Stimulated activated CD4-positive, alpha-beta T cell treated with anti-CD3 and anti-CD28 coated beads, Interleukin-15, amount 100 ng/mL, for 48 hours (primary cell): ENCODE data around the gene PGA5.

Experiments used
- DNase-seq, 2 donors: peaks; one replicate each; pipeline ENCODE4 v3.0.0-alpha.2; 2020; ENCODE audit warnings: low read depth in 2 of 2

The PGA5 gene

GRCh38 chr11:61266602-61267001, 25.6 kb downstream of the PGA5 start:
- no peak for DNase-seq

DNA sequence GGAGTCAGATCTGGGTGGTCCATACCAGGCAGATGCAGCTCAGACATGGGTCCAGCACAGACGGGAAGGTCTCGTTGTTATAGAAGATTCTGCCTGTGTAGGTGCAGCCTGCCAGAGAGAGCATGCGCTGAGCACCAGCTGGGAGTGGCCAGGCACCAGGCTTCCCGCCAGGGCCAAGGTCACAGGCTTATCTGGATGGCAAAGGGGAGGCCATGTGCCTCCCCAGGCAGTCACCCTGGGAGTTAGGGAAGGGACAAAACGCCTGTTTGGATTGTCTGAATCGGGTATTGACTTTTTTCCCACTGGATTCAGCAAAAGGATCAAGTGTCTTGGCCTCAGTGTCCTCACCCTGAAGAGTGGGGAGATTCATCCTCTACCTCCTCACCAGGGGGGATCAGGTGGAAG, 26.5 kb downstream of the PGA5 start:
- no peak for DNase-seq

DNA sequence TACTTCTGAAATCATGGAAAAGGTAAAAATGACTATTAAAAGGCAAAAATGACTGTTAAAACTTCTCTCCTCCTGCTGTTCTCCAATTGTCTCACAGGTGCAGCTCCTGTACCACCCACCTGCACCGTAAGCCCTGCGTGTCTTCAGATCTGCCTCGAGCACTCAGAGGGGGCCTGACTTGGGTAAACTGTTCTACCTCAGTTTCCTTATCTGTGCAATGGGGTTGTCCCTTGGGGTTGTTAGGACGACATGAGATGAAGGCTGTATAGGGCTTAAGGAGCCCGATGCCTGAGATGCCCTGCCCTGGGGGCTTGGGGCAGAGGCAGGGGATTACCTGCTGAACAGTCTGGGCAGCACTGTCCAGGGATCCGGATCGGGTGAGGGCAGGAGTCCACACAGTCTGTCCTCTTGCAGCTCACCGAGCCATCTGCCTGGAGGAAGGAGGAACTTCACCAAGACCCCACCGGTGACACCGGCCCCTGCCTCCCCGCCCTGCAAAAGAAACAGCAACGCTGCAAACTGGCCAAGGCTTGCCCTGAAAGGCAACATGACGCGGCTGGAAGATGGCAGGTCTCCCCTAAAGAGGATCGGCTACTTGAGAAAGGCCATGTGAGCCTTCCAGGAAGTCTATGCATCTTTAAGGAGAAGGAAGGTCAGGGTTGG, 27.7 kb downstream of the PGA5 start:
- DNase-seq, result no peak

- no peak for DNase-seq
Measured at GRCh38 chr11:61270354-61271076, 29.5 kb downstream of the PGA5 start.

DNA sequence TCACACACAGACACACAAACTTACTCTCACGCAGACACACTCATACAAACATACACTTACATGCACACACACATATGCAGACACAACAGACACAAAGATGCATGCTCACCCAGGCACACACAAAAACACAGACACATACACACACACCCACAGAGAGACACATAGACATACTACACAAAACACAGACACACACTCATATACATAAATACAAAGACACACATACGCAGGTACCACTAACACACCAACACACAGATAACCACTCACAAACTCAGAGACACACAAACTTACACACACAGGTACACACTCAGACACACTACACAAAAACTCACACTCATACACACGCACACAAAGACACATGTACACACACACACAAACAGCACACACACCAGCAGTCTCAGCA, 31.8 kb downstream of the PGA5 start:
- DNase-seq, result no peak

- no peak for DNase-seq
Measured at GRCh38 chr11:61273178-61274078, 32.5 kb downstream of the PGA5 start.

DNA sequence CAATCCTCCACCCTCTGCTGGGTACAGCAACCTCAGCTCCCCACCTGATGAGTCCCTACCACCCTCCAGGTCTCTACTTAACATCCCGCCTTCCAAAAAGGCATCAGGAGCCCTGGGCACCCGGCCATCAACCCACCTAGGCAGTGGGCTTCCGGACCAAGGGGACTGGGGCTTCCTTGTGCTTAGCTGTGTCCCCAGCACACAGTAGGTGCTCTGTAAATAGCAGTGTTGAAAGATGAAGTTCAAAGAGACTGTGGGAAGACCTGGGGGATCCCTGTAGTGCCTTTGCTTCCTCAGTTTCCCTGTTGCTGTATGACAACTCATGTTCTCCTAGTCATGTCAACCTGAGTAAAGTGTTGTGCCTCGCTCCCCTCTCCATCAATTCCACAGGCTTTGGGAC, 33.1 kb downstream of the PGA5 start:
- no peak for DNase-seq

DNA sequence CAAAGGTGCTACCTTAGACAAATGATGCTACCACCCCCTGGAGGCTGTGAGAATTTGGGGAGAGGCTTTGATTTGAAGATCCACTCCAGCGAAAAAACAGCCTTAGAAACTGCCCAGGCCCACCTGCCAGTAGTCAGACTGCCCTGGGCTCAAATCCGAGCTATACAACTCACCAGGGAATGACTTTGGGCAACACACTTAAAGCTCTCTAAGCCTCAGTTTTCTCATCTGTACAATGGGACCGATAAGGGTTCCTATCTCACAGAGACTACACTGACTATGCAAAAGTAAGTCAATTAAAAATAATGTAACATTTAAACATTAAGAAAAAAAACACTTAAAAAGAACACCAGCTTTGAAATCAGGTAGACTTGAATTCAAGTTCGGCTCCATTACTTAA, 34.2 kb downstream of the PGA5 start:
- no peak for DNase-seq

GRCh38 chr11:61277186-61278000, 36.4 kb downstream of the PGA5 start:
- no peak for DNase-seq

DNA sequence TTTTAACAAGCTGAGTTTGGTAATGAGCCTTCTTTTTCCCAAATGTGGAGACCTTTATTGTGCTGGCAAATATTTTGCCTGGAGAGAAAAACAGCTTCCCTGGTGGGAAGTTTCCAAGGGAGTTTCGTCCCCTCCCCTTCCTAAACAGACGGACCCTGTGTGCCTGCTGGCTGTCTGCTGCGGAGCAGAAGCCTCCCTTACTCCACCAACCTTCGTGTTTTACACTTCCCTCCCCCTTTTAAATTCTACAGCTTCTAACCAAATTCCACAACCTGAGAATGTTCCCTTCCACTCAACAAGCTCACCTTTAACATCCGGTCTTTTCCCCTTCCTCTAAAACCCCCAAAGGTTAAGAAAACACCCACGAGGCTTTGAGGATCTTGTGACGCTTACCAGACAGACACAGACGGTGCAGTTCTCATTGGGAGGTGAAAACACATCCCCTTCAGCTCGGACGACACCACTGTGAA, 37.1 kb downstream of the PGA5 start:
- DNase-seq, result no peak

DNA sequence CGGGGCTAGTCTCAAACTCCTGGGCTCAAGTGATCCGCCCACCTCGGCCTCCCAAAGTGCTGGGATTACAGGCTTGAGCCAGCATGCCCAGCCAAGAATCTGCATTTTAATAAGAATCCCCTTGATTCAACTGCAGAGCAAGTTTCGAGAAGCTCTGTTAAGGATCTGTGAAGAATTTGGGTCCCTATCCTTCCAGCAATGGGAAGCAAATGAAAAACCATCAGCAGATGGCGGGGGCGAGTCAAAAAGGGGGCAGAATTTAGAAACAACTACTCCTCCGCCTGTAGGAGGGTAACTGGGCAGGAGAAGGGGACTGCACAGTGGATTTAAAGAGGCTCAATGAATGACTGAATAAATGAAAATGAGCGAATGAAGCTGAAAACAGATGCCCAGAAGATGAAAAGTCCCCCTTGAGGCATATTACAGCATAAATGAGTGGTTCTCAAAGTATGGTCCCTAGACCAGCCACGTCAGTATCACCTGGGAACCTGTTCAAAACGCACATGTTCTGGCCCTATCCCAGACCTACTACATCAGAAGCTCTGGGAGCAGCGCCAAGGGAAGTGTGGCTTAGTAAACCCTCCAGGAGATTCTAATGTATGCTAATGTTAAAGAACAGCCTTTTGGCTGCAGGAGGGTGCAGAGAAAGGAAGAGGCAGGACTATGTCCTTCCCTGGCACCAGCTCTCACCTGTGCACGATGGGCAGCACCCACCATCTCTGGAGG, 39.1 kb downstream of the PGA5 start:
- no peak for DNase-seq

GRCh38 chr11:61280883-61281580, 40.1 kb downstream of the PGA5 start:
- no peak for DNase-seq

GRCh38 chr11:61281581-61282250, 40.7 kb downstream of the PGA5 start:
- DNase-seq, result peak in 1 of 2 donors; percentile 25

GRCh38 chr11:61283613-61284012, 42.6 kb downstream of the PGA5 start:
- DNase-seq, result no peak

- no peak for DNase-seq
Measured at GRCh38 chr11:61287338-61287977, 46.5 kb downstream of the PGA5 start.

DNA sequence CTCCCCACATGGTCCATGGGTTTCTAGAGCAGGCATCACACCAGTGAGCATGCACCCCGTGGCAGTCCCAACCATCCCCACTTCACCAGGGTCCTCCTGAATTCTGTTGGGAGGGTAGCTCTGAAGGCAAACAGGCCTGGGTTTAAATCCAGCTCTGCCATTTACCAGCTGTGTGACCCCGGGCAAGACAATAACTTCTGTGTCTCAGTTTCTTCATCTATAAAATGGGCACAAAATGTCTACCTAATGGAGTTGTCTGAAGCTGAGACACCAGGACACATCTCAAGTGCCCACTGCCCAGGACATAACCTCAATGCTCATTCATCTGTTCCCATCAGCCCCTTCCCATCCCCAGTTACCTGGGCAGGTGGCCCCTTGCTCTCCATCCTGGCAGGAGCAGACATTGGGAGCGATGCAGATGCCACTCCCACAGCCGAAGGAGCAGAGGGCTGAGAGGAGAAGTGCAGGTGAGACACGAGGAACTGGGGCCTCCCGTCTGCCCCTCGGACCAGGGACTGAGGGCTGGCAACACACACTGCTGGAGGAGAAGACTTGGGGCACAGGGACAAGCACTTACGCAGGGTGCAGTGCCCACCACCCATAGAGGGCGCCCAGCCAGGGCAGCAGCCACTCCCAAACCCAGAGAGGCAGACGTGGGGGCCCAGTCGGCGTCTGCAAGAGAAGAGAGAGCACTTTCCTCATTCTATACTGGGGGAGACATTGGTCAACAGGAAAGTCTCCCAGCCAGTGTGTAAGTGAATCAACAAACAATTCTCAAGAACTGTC, 50.1 kb downstream of the PGA5 start:
- no peak for DNase-seq

DNA sequence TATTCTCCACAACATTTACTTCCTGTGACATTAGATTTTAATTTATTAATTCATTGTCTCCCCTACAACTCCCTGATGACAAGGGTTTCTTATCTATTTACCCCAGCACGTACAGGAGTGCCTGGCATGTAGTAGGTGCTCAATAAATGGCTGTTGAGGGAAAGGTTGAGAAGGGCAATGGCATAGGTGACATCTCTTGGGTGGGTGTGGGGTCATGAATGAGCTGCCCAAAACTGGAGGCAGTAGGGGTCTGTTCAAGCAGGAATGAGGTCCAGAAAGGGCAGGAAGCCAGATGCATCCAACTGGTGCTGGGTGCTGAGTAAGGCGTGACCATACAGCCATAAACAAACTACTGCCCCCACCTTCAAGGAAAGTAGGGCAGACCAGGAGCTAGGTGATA, 51.4 kb downstream of the PGA5 start:
- no peak for DNase-seq
